GM18502 (cell line): ENCODE measurements around the gene CROCC.
"Not testable (repeated sequence)": the region's sequence is repeated elsewhere in the genome, so short reads cannot be mapped to it uniquely, and the experiment has no call there.

Experiments used
- ATAC-seq: cut with Tn5 transposase; IDR thresholded peaks from one replicate; pipeline ENCODE4 v1.9.1; 2021; ENCODE audit warnings: mild to moderate bottlenecking; ENCODE audit not compliant: unreplicated experiment, poor library complexity

The CROCC gene

GRCh38 chr1:16914928-16915626, 6.7 kb upstream of the CROCC start:
- ATAC-seq: not testable (repeated sequence)

- no peak for ATAC-seq
Observed at GRCh38 chr1:16915627-16915973, 6.1 kb upstream of the CROCC start.

GRCh38 chr1:16916036-16916880, 5.5 kb upstream of the CROCC start:
- ATAC-seq: not testable (repeated sequence)

GRCh38 chr1:16918371-16918770, 3.4 kb upstream of the CROCC start:
- ATAC-seq: no peak

GRCh38 chr1:16918936-16919665, 2.6 kb upstream of the CROCC start:
- not testable (repeated sequence) for ATAC-seq

GRCh38 chr1:16920951-16921350, 780 bp upstream of the CROCC start:
- no peak for ATAC-seq

GRCh38 chr1:16922466-16922865, 735 bp downstream of the CROCC start:
- ATAC-seq: no peak

- no peak for ATAC-seq
Observed at GRCh38 chr1:16922885-16923431, 1.2 kb downstream of the CROCC start.

GRCh38 chr1:16924216-16924918, 2.6 kb downstream of the CROCC start:
- no peak for ATAC-seq

GRCh38 chr1:16924919-16925477, 3.3 kb downstream of the CROCC start:
- no peak for ATAC-seq

- ATAC-seq: no peak
Observed at GRCh38 chr1:16925635-16926490, 4.1 kb downstream of the CROCC start.

GRCh38 chr1:16926491-16927073, 4.9 kb downstream of the CROCC start:
- ATAC-seq: no peak

- ATAC-seq: no peak
Observed at GRCh38 chr1:16927256-16927655, 5.5 kb downstream of the CROCC start.

- ATAC-seq: no peak
Observed at GRCh38 chr1:16927711-16928485, 6.2 kb downstream of the CROCC start.

- not testable (repeated sequence) for ATAC-seq
Observed at GRCh38 chr1:16929146-16930041, 7.7 kb downstream of the CROCC start.

- not testable (repeated sequence) for ATAC-seq
Observed at GRCh38 chr1:16931206-16931934, 9.6 kb downstream of the CROCC start.
